Psoas muscle (tissue), 8 donors: Measurements from ENCODE around the gene CD4. TPM values are rescaled to one million over a fixed set of nuclear protein-coding genes. Genes with fewer than 3 reads are reported as not detected.
A peak's percentile ranks its signal among the peaks of the same experiment; 100 is the strongest.
"Not testable (repeated sequence)": the region's sequence is repeated elsewhere in the genome, so short reads cannot be mapped to it uniquely, and the experiment has no call there.

Experiments
- ATAC-seq, 4 donors: fragments of 200-7000 bp; cut with Tn5 transposase; one replicate each; pipeline ENCODE4 v1.9.1; 2020; ENCODE audit warnings: moderate library complexity in 3 of 4, mild to moderate bottlenecking in 2 of 4
- DNase-seq, 2 donors: peaks; one replicate each; pipeline ENCODE4 v3.0.0-alpha.2; 2020
- H3K27ac ChIP-seq: fragments of 200-600 bp; one replicate; pipeline ENCODE4 v1.8.0; 2022
- H3K27me3 ChIP-seq, 3 donors: fragments of 200-600 bp in 1 of 3; one replicate each; pipeline versions ENCODE4 v1.6.1 to v1.8.0; 2013 to 2022; ENCODE audit warnings: low read length in 2 of 3, mild to moderate bottlenecking in 2 of 3, moderate library complexity in 1 of 3; ENCODE audit not compliant: insufficient read depth in 3 of 3
- H3K36me3 ChIP-seq, 2 donors: fragments of 200-600 bp in 1 of 2; one replicate each; pipeline versions ENCODE4 v1.6.1 to v1.8.0; 2013 to 2022; ENCODE audit warnings: low read depth in 1 of 2, mild to moderate bottlenecking in 1 of 2, moderate library complexity in 1 of 2; ENCODE audit not compliant: insufficient read depth in 1 of 2
- H3K4me1 ChIP-seq: fragments of 200-600 bp; one replicate; pipeline ENCODE4 v1.8.0; 2022
- H3K4me3 ChIP-seq: fragments of 200-600 bp; one replicate; pipeline ENCODE4 v1.8.0; 2022; ENCODE audit warnings: mild to moderate bottlenecking
- H3K9me3 ChIP-seq: fragments of 200-600 bp; one replicate; pipeline ENCODE4 v1.8.0; 2022
- CTCF ChIP-seq: fragments of 200-600 bp; IDR thresholded peaks from one replicate; pipeline ENCODE4 v1.8.0; 2022; ENCODE audit warnings: antibody characterized with exemption
- WGBS, 3 donors: extraction: QIAGEN DNeasy Blood & Tissue Kit; methylation state at CpG; one replicate each; pipeline versions ENCODE4 v1.1.6 to v1.1.7; 2013; 5-methylcytosine and 5-hydroxymethylcytosine counted together
- intact Hi-C, 2 donors: fragments of 100-400 bp; cut with DNase I; formaldehyde crosslinking; loops; one replicate each; pipeline versions ENCODE4 v1.11.0 to v1.14.2; 2022
- long read RNA-seq, 2 donors: library from polyadenylated mRNA; unstranded; transcript quantifications; one replicate each; pipeline ENCODE4 v2.0.0, GENCODE V29; 2021
- polyA plus RNA-seq, 3 donors: library from polyadenylated mRNA; stranded (reverse); fragments of 200-250 nt; gene quantifications; one replicate each; pipeline ENCODE4 v1.2.3, GENCODE V29; 2013
- total RNA-seq, 4 donors: library from RNA; stranded (reverse); fragmentation: NEBNext Ultra II Directional in 2 of 4; extraction: Animal tissue kit (Norgen Biotek cat#: 25700) in 2 of 4; gene quantifications; one replicate each; pipeline versions ENCODE4 v1.2.1 to v1.2.4, GENCODE V29; 2021 to 2023
- donor health status: healthy with polysubstance abuse.
- donor health status: DM: no; HTN: no; CAD: no; lungs with moderate emphysema.
- donor health status: Bipolar disorder and iron deficiency.
- donor health status: healthy.
- donor health status: DM: yes; HTN: yes; CAD: no.
- donor health status: DM: no; HTN: no; CAD: no.
- donor health status: DM: no; HTN: no; CAD: no.
- donor health status: DM: yes; HTN: yes; CAD: no.

CD4 gene
- total RNA-seq (1 to 10 TPM; 2.3 to 4.9 (median 4.0) TPM), polyA plus RNA-seq (1 to 10 TPM in 1 of 3 donors, under 1 TPM in 2; 0.47 to 1.5 (median 0.91) TPM)
- long read RNA-seq, donor 1, partial matches to known transcripts, result 1 of 1 reads
- long read RNA-seq, donor 1, other reads (novel, unspliced or antisense), result 0 of 1 reads
- long read RNA-seq, donor 2, partial matches to known transcripts, result 0 of 3 reads
- long read RNA-seq, donor 2, other reads (novel, unspliced or antisense), result 0 of 3 reads

DNA sequence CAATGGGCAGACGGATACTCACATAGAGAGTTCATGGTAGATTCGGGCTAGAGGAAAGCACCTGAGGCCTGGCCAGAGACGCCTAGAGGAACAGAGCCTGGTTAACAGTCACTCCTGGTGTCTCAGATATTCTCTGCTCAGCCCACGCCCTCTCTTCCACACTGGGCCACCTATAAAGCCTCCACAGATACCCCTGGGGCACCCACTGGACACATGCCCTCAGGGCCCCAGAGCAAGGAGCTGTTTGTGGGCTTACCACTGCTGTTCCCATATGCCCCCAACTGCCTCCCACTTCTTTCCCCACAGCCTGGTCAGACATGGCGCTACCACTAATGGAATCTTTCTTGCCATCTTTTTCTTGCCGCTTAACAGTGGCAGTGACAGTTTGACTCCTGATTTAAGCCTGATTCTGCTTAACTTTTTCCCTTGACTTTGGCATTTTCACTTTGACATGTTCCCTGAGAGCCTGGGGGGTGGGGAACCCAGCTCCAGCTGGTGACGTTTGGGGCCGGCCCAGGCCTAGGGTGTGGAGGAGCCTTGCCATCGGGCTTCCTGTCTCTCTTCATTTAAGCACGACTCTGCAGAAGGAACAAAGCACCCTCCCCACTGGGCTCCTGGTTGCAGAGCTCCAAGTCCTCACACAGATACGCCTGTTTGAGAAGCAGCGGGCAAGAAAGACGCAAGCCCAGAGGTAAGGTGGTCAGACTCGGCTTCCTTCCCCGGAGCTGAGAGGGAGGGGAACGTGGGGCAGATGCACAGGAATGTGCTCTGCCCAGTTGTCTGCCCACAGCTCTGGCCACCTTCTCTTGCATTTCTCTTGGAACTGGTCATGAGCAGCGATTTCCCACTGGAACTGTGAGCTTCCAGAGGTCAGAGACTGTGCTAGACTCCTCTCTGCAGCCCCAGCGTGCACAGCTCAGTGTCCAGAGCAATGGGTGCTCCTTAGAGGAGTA, at the start of gene CD4:
CD4 (plus strand) TSS at position 557 of the 953 bp plus-strand sequence. CDS start 10,611 bp downstream, outside the sequence.
- WGBS, 3 donors, result 54 to 68% (median 58%) methylated on average over 18 of the region's 18 CpGs
- no peaks in the 10 kb centered on the region for H3K9me3 ChIP-seq
- TF ChIP-seq CTCF, result no peak
- H3K4me1 ChIP-seq, result no peaks in the 10 kb centered on the region
- intact Hi-C loops, result no loop called here
- ATAC-seq, result peak in 2 of 4 donors; percentile 48 to 57
- H3K4me3 ChIP-seq, result peak within 1 kb of the TSS; percentile 39
- H3K36me3 ChIP-seq, result no peaks in the 10 kb centered on the region
- no peak within 1 kb of the TSS for H3K27ac ChIP-seq
- peaks cover 0 to 4% (median 0%) of the 10 kb centered on the region in 3 donors for H3K27me3 ChIP-seq
- DNase-seq, result peak; percentile 63 to 77

GRCh38 chr12:6742080-6742479, 47.2 kb upstream of the CD4 start:
- H3K27me3 ChIP-seq, H3K4me3 ChIP-seq, intact Hi-C loops, H3K27ac ChIP-seq, H3K4me1 ChIP-seq, H3K9me3 ChIP-seq, ATAC-seq, DNase-seq: not testable (repeated sequence)
- peaks cover 0 to 12% of the 10 kb centered on the region in 2 donors for H3K36me3 ChIP-seq
- WGBS, 3 donors, result 74 to 76% (median 74%) methylated on average over 9 to 12 of the region's 12 CpGs

DNA sequence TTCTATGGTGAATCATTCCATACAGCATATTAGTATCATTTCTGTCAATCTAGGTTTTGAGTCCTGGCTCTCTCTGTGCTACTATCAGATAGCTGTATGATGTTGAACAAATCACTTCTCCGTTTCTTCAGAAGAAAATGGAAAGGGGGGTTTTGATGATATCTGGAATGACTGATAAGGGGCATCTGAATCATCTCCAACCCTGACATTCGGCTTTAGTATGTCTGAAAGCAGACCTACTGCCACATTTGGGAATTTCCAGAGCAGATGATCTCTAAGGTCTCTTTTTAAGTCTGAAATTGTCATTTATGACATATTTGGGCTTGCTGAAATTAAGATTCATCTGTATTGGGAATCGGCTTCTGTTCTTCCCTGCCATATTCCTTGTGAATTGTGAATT, 46.5 kb upstream of the CD4 start:
- ATAC-seq, result no peak
- intact Hi-C loops, result no loop called here
- H3K27ac ChIP-seq, result no peak overlapping the region
- peaks cover 0 to 19% of the 10 kb centered on the region in 2 donors for H3K36me3 ChIP-seq
- 88 to 90% (median 89%) methylated on average over 3 of the region's 3 CpGs for WGBS, 3 donors
- no peak for TF ChIP-seq CTCF
- no peaks in the 10 kb centered on the region for H3K27me3 ChIP-seq
- DNase-seq, result no peak
- no peaks in the 10 kb centered on the region for H3K9me3 ChIP-seq
- peaks cover 3% of the 10 kb centered on the region for H3K4me1 ChIP-seq
- no peak overlapping the region for H3K4me3 ChIP-seq

GRCh38 chr12:6743300-6743699, 46.0 kb upstream of the CD4 start:
- H3K4me1 ChIP-seq, H3K9me3 ChIP-seq, H3K4me3 ChIP-seq, ATAC-seq, DNase-seq, intact Hi-C loops, H3K27ac ChIP-seq, H3K27me3 ChIP-seq: not testable (repeated sequence)
- WGBS, 3 donors, result 73 to 76% (median 74%) methylated on average over 7 of the region's 7 CpGs
- H3K36me3 ChIP-seq, result peaks cover 0 to 24% of the 10 kb centered on the region in 2 donors

- Histone ChIP-seq H3K27ac (peak overlapping the region; percentile 58), H3K4me3 (no peak overlapping the region), H3K4me1 (peaks cover 3% of the 10 kb centered on the region), H3K27me3 (no peaks in the 10 kb centered on the region), H3K9me3 (no peaks in the 10 kb centered on the region), H3K36me3 (peaks cover 11 to 50% of the 10 kb centered on the region in 2 donors)
- intact Hi-C loops, result no loop called here
- peak; percentile 22 to 46 (median 34) for ATAC-seq
- TF ChIP-seq CTCF, result no peak
- WGBS, 3 donors, result 61 to 66% (median 61%) methylated on average over 13 of the region's 13 CpGs
- no peak for DNase-seq
Measured at GRCh38 chr12:6745741-6746525, 43.4 kb upstream of the CD4 start.
